ENCODE results near the gene CDC42BPB. TPM values are rescaled to one million over a fixed set of nuclear protein-coding genes. Genes with fewer than 3 reads are reported as not detected.

CDC42BPB gene
- total RNA-seq, 1 experiment from 2014 or later, result 103 TPM

- H2BK5ac ChIP-seq (ENCODE audit: insufficient read length, low read length), result no peak overlapping the region
- no peaks in the 10 kb centered on the region for H3K27me3 Mint-ChIP-seq (ENCODE audit: low read depth)
- no peaks in the 10 kb centered on the region for H3K9me3 ChIP-seq (ENCODE audit: control insufficient read depth, low read depth, low read length)
- no peaks in the 10 kb centered on the region for H3K79me2 ChIP-seq (ENCODE audit: insufficient read depth, low read length)
- no peak overlapping the region for H2BK120ac ChIP-seq (ENCODE audit: low read depth, low read length, poor library complexity, severe bottlenecking)
- no peaks in the 10 kb centered on the region for H3K9me3 Mint-ChIP-seq
- no peak overlapping the region for H2BK15ac ChIP-seq (ENCODE audit: low read depth, low read length)
- no peak for TF ChIP-seq CTCF (conservative IDR thresholded peaks at IDR 0.05)
- no peak overlapping the region for H3K4me3 Mint-ChIP-seq
- H3K4me1 ChIP-seq (ENCODE audit: insufficient read depth, low read length), result no peaks in the 10 kb centered on the region
- no peak overlapping the region for H2AK5ac ChIP-seq (ENCODE audit: insufficient read length, low read length)
- DNase-seq, result no peak
- H3K27me3 ChIP-seq (ENCODE audit: insufficient read depth, low read length), result no peaks in the 10 kb centered on the region
- no peak overlapping the region for H3K27ac Mint-ChIP-seq
- H3K4me2 ChIP-seq (ENCODE audit: insufficient read depth, insufficient read length, low read length), result no peak overlapping the region
- H3K4ac ChIP-seq (ENCODE audit: low read depth, low read length), result no peak overlapping the region
- H3K23me2 ChIP-seq (ENCODE audit: insufficient read length, low read depth, low read length, poor library complexity, severe bottlenecking), result no peaks in the 10 kb centered on the region
- H3K79me1 ChIP-seq (ENCODE audit: insufficient read depth, low read depth, low read length, poor library complexity, severe bottlenecking), result no peaks in the 10 kb centered on the region
- H4K91ac ChIP-seq (ENCODE audit: insufficient read length, low read depth, low read length), result no peak overlapping the region
- H2BK12ac ChIP-seq (ENCODE audit: insufficient read length, low read depth, low read length), result no peak overlapping the region
- H4K8ac ChIP-seq (replicated peaks; ENCODE audit: insufficient read length, low read depth, low read length), result no peak overlapping the region
- no peak overlapping the region for H3K14ac ChIP-seq (ENCODE audit: insufficient read depth, low read length)
- peaks cover 36 to 84% (median 70%) of the 10 kb centered on the region in 3 experiments for H3K36me3 Mint-ChIP-seq (ENCODE audit: insufficient read depth in 1 of 3, low read depth in 3 of 3)
- no peak overlapping the region for H3K18ac ChIP-seq (ENCODE audit: insufficient read length, low read depth, low read length)
- no peak overlapping the region for H2BK20ac ChIP-seq (ENCODE audit: low read depth, low read length, poor library complexity, severe bottlenecking)
- no peak overlapping the region for H3K56ac ChIP-seq (ENCODE audit: insufficient read length, low read depth, low read length)
- no peak overlapping the region for H3K23ac ChIP-seq (ENCODE audit: insufficient read length, low read depth, low read length)
- H3K27ac ChIP-seq (ENCODE audit: insufficient read length, low read depth, low read length), result no peak overlapping the region
- H4K5ac ChIP-seq (ENCODE audit: insufficient read length, low read depth, low read length), result no peak overlapping the region
- WGBS (ENCODE audit: extremely low coverage, insufficient read length, low lambda C conversion rate), result no CpG with 5 or more reads among the region's 36 CpGs
- no peak overlapping the region for H3K9ac ChIP-seq (ENCODE audit: extremely low read depth, insufficient read length, low read length)
- H2AFZ ChIP-seq (ENCODE audit: low read length), result no peak overlapping the region
- no peaks in the 10 kb centered on the region for H4K20me1 ChIP-seq (ENCODE audit: control insufficient read depth, insufficient read depth, insufficient read length)
- no peak overlapping the region for H3T11ph ChIP-seq (ENCODE audit: low read length)
- no peaks in the 10 kb centered on the region for H3K4me1 Mint-ChIP-seq
These were observed 112.7 kb downstream of the CDC42BPB start for GRCh38 chr14:102944448-102945330.

All from H9 (cell line).